ENCODE measurements around the gene TUBGCP2. TPM values are rescaled to one million over a fixed set of nuclear protein-coding genes. Genes with fewer than 3 reads are reported as not detected.

Gene TUBGCP2
- total RNA-seq, 1 experiment from 2014 or later, result 75.1 TPM

- Histone ChIP-seq H3K4me3 (ENCODE audit: low read depth, low read length, poor library complexity, severe bottlenecking) (no peak overlapping the region), H3K9me3 (ENCODE audit: low read depth, low read length, poor library complexity, severe bottlenecking) (no peaks in the 10 kb centered on the region), H3K27me3 (replicated peaks; ENCODE audit: insufficient read depth, low read depth, low read length, poor library complexity) (no peaks in the 10 kb centered on the region), H3K27ac (ENCODE audit: low read depth, low read length, poor library complexity, severe bottlenecking) (no peak overlapping the region), H3K4me1 (ENCODE audit: insufficient read depth, low read length, poor library complexity, severe bottlenecking) (no peaks in the 10 kb centered on the region), H3K36me3 (ENCODE audit: insufficient read depth, low read length, poor library complexity, severe bottlenecking) (no peaks in the 10 kb centered on the region)
- ChIA-PET POLR2A (ENCODE audit: low non-redundant PET) (no interaction called here), CTCF (no interaction called here)
- no peak for DNase-seq (ENCODE audit: low spot score)
- BruUV-seq (replicated peaks), result no TSS peak
- intact Hi-C loops (cut with micrococcal nuclease; ENCODE audit: unreplicated experiment), result no loop called here
- no peak for TF ChIP-seq CTCF (conservative IDR thresholded peaks at IDR 0.05; ENCODE audit: low read depth, low read length)
- TF ChIP-seq EZH2 (IDR thresholded peaks at IDR 0.05; ENCODE audit: borderline replicate concordance, low read depth, low read length, poor library complexity, severe bottlenecking), result no peak
Measured at GRCh38 chr10:133354672-133355240, 46.1 kb upstream of the TUBGCP2 start.

- no peak for DNase-seq (ENCODE audit: low spot score)
- Histone ChIP-seq H3K27ac (ENCODE audit: low read depth, low read length, poor library complexity, severe bottlenecking) (no peak overlapping the region), H3K27me3 (replicated peaks; ENCODE audit: insufficient read depth, low read depth, low read length, poor library complexity) (no peaks in the 10 kb centered on the region), H3K4me3 (ENCODE audit: low read depth, low read length, poor library complexity, severe bottlenecking) (no peak overlapping the region), H3K36me3 (ENCODE audit: insufficient read depth, low read length, poor library complexity, severe bottlenecking) (no peaks in the 10 kb centered on the region), H3K4me1 (ENCODE audit: insufficient read depth, low read length, poor library complexity, severe bottlenecking) (no peaks in the 10 kb centered on the region), H3K9me3 (ENCODE audit: low read depth, low read length, poor library complexity, severe bottlenecking) (no peaks in the 10 kb centered on the region)
- intact Hi-C loops (cut with micrococcal nuclease; ENCODE audit: unreplicated experiment), result no loop called here
- TF ChIP-seq CTCF (conservative IDR thresholded peaks at IDR 0.05; ENCODE audit: low read depth, low read length), result no peak
- TF ChIP-seq EZH2 (IDR thresholded peaks at IDR 0.05; ENCODE audit: borderline replicate concordance, low read depth, low read length, poor library complexity, severe bottlenecking), result no peak
- no TSS peak for BruUV-seq (replicated peaks)
- ChIA-PET CTCF (no interaction called here), POLR2A (ENCODE audit: low non-redundant PET) (no interaction called here)
Measured at GRCh38 chr10:133353988-133354605, 45.4 kb upstream of the TUBGCP2 start.

GRCh38 chr10:133353202-133353959, 44.7 kb upstream of the TUBGCP2 start:
- intact Hi-C loops (cut with micrococcal nuclease; ENCODE audit: unreplicated experiment), result no loop called here
- no peaks in the 10 kb centered on the region for H3K27me3 ChIP-seq (replicated peaks; ENCODE audit: insufficient read depth, low read depth, low read length, poor library complexity)
- CTCF ChIA-PET, result no interaction called here
- no peaks in the 10 kb centered on the region for H3K4me1 ChIP-seq (ENCODE audit: insufficient read depth, low read length, poor library complexity, severe bottlenecking)
- H3K27ac ChIP-seq (ENCODE audit: low read depth, low read length, poor library complexity, severe bottlenecking), result no peak overlapping the region
- no peak overlapping the region for H3K4me3 ChIP-seq (ENCODE audit: low read depth, low read length, poor library complexity, severe bottlenecking)
- DNase-seq (ENCODE audit: low spot score), result no peak
- BruUV-seq (replicated peaks), result no TSS peak
- POLR2A ChIA-PET (ENCODE audit: low non-redundant PET), result no interaction called here
- no peaks in the 10 kb centered on the region for H3K9me3 ChIP-seq (ENCODE audit: low read depth, low read length, poor library complexity, severe bottlenecking)
- TF ChIP-seq CTCF (conservative IDR thresholded peaks at IDR 0.05; ENCODE audit: low read depth, low read length), result no peak
- no peaks in the 10 kb centered on the region for H3K36me3 ChIP-seq (ENCODE audit: insufficient read depth, low read length, poor library complexity, severe bottlenecking)

All from A673 (cell line).